Fibroblast of gingiva (primary cell): ENCODE measurements around the gene ANKRD36B.
A peak's percentile ranks its signal among the peaks of the same experiment; 100 is the strongest.
"Not testable (repeated sequence)": the region's sequence is repeated elsewhere in the genome, so short reads cannot be mapped to it uniquely, and the experiment has no call there.

ENCODE experiments used
- DNase-seq: peaks from one replicate; pipeline ENCODE4 v3.0.0-alpha.2; 2011; ENCODE audit warnings: low read depth

ANKRD36B gene

DNA sequence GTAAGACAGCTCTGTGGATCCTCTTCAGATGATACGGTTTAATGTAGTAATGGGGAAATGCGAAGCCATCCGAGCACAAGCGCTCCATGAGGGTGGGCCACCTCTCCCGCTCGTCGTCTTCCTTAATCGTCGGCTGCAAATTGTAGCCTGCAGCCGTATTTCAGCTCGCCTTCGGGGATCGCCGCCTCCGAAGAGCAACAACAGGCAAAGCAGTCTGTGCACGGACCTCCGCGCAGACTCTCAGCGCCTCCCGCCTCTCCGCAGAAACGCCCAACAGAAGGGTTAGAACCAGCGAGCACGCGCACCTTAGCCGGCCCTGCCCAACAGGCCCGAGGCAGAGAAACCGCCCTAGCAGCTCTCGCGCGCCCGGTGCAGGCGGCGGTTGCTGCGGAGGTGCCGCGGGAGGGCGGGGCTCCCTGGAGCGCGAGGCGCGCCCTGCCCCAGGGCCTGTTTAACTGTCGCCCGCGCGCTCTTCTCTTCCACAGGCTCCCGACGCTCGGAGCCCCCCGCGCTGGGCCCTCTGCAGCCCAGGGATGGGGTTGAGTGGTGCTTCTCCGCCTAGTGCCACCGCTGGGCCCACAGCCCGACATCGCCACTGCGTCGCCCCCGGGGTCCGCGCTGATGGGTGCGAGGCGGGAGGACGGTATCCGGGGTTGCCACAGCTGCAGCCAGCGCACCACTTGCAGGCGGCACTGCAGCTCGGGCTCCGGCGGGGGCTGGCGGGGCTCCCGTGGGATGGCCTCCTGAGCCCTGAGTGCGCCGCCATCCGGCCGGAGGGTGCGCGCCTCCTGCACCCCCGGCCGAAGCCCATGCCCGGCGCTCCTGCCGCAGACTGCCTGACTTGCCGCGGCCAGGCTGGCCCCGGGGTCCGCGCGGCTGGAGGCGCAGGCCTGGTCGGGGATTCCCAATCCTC, at the start of gene ANKRD36B:
Gene ANKRD36B (minus strand): TSS at position 280 of the 913 bp plus-strand sequence. CDS start 192 bp downstream, at position 88.
- DNase-seq, result peak; percentile 81

DNA sequence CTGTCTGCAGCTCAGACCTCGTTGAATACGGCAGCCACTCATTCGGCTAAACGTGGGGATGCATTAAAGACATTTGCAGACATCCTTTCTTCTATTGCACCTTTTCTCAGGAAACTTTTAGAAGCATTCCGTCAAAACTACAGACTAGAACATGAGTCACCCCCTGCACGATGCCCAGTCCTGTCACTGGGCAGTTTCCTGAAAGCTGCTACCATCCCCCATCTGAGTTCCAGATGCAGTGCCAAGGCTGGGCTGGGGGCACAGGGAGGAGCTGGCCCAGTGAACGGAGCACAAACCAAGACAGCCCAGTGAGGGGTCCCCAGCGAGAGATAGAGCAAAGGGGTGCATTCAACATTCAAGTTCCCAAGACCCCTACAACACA, 36.4 kb upstream of the ANKRD36B start:
- DNase-seq, result not testable (repeated sequence)

- not testable (repeated sequence) for DNase-seq
Observed at GRCh38 chr2:97625354-97626048, 35.8 kb upstream of the ANKRD36B start.

DNA sequence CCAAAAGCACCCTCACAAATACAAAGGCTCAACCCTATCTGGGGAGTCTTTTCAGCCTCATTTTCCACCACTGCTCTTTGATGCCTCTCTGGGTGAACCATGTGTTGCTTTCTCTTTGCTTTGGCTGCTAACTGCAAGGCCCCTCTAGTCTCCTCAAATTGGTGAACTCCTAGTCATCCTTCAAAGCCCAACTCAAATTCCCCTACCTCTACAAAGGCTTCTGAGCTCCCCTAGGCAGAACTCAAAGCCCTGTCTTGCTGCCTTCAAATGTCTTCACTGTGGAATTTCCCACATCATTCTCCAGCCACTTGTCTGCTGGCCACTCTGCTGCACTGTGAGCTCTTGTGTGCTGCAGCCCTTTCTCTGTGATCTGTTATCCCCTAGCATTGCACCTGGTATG, 33.3 kb upstream of the ANKRD36B start:
- not testable (repeated sequence) for DNase-seq

DNA sequence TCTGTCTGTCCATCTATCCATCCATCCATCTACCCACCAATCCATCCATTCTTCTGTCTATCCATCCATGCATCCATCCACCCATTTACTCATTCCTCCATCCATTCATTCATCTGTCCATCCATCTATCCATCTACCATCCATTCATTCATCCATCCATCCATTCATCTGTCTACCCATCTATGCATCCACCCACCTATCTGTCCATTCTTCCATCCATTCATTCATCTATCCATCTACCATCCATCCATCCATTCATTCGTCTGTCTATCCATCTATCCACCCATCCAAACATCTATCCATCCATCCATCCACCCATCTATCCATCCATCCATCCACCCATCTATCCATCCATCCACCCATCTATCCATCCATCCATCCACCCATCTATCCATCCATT, 30.8 kb upstream of the ANKRD36B start:
- not testable (repeated sequence) for DNase-seq

GRCh38 chr2:97618939-97619827, 29.5 kb upstream of the ANKRD36B start:
- DNase-seq, result peak; percentile 36

- no peak for DNase-seq
Observed at GRCh38 chr2:97617911-97618310, 28.2 kb upstream of the ANKRD36B start.

DNA sequence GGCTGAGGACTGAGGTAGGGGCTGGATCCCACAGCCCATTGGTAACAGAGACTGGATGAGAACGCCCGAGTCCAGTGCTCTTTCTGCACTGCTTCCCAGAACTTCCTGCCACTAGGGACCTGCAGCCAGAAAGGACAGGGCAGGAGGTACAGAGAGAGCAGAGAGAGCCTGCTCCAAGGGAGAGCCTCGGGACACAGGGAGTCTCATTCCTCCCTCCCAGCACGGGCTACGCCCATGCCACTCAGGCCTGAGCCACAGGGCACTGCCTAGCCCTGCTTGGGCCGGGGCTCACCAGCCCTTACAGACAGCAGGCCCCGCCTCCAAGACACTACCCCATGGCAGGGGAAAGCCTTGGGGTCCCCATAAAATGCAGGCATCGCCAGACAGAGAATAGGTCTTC, 26.1 kb upstream of the ANKRD36B start:
- not testable (repeated sequence) for DNase-seq

DNA sequence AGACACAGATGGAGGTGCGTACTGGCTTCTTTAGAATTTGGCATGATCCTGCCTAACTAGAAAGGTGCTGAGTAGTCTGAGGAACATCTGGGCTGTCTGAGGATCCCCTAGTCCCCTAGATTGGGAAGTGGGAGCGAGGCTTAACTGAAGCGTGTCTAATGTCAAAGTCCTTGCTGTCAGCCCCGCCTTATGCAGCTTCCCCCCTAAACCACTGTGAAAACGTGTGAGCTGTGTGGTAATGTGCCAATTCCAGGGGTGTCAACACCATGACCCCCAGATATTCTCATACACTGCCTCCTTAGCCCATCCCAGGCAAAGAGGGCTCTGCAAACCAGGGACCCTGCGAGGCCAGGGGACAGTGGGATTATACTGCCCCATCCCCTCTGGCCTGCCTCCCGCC, 22.2 kb upstream of the ANKRD36B start:
- not testable (repeated sequence) for DNase-seq

DNA sequence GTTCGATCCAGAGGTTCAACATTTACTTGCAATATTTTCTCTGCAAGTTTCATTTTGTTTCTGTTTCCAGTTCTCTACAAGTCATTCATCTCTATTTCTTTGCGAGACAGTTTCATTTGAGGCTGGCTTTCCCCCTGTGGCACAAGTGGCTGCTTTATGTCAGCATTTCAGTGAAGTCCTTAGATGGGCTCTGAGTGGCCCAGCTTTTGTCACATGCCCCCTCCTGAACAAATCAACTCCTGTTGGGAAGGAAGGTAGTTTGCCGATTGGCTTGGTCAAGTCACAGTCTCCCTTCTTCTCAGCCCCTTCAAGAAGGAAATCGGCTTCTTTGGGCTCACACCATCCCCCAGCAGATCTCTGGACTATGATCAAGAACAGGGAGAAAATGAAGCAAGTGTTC, 19.1 kb upstream of the ANKRD36B start:
- not testable (repeated sequence) for DNase-seq

- not testable (repeated sequence) for DNase-seq
Observed at GRCh38 chr2:97605524-97606339, 16.1 kb upstream of the ANKRD36B start.

DNA sequence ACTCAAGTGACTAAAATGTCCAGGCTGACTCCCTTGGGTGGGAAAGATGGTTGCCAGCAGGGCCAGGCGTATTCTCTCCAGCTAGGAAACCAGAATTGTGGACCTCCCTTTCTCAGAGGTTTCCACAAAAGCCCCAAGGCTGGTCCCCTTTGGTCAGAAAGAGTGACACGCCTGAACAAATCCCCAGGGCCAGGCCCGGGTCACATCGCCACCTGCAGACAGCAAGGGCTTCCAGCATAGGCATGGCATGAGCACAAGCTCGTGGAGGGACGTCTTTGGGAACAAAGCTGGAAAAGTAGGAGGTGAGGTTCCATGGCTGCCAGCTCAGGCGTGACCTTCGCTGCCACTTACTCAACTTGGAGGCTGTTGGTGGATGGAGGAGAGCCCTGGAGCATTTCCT, 15.4 kb upstream of the ANKRD36B start:
- DNase-seq, result not testable (repeated sequence)

DNA sequence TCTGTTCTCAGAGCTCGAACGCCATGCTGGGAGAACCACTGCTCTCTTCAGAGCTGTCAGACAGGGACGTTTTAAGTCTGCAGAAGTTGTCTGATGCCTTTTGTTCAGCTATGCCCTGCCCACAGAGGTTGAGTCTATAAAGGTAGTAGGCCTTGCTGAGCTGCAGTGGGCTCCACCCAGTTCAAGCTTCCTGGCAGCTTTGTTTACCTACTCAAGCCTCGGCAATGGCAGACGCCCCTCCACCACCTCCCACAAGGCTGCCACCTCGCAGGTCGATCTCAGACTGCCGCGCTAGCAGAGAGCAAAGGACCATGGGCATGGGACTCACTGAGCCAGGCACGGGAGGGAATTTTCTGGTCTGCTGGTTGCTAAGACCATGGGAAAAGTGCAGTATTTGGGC, 11.9 kb upstream of the ANKRD36B start:
- not testable (repeated sequence) for DNase-seq

DNA sequence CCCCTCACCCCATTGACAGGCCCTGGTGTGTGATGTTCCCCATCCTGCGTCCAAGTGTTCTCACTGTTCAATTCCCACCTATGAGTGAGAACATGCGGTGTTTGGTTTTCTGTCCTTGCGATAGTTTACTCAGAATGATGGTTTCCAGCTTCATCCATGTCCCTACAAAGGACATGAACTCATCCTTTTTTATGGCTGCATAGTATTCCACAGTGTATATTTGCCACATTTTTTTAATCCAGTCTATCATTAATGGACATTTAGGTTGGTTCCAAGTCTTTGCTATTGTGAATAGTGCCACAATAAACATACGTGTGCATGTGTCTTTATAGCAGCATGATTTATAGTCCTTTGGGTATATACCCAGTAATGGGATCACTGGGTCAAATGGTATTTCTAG, 6.5 kb upstream of the ANKRD36B start:
- DNase-seq, result not testable (repeated sequence)

- DNase-seq, result not testable (repeated sequence)
Observed at GRCh38 chr2:97593520-97593919, 3.8 kb upstream of the ANKRD36B start.

- DNase-seq, result peak; percentile 77
Observed at GRCh38 chr2:97590515-97591394, 1.1 kb upstream of the ANKRD36B start.

DNA sequence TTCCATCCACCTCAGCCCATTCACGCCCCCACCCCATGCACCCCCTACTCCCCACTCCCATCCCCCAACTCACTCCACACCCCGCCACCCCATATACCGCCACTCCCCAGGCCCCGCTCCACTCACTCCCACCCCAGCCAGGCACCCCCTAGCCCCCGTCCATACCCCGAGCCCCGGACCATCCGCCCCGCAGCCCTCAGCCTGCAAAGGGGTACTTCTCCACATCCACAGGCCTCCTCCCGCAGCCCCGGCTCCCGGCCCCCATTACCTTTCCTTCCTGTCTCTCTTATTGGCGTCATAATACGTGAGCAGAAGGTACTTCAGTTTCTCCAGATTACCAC, 450 bp downstream of the ANKRD36B start:
- not testable (repeated sequence) for DNase-seq

DNA sequence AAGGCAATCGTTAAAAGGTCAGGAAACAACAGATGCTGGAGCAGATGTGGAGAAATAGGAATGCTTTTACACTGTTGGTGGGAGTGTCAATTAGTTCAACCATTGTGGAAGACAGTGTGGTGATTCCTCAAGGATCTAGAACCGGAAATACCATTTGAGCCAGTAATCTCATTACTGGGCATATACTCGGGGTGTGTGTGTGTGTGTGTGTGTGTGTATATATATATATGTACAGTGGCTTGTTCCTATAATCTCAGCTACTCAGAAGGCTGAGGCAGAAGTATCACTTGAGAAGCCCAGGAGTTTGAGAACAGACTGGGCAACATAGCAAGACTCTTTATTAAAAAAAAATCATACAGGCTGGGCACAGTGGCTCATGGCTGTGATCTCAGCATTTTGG, 24.0 kb downstream of the ANKRD36B start:
- DNase-seq, result not testable (repeated sequence)

DNA sequence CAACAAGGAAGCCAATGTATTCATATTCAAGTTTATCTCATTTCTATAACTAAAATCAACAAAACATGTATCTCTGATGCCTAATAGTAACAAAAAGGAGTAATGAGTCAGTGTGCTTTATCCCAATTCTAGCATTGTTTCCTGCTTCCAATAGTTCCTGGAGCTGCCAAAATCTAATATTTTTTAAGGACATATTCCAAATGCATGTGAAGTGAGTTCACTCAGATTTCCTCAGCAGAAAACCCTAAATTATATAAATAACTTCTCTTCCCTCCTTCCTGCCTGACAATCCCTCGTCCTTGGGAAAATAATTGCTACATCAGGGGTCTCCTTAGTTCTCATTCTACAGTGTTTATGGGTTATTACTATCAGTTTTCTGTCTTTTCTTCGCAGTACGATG, 37.3 kb downstream of the ANKRD36B start:
- DNase-seq, result not testable (repeated sequence)

- DNase-seq, result peak; percentile 49
Observed at GRCh38 chr2:97550498-97550897, 39.2 kb downstream of the ANKRD36B start.
